ENCODE results near the gene REXO4.

Gene REXO4

GRCh38 chr9:133375724-133376654 is 41.8 kb downstream of the REXO4 start, which contains the start of the genes STKLD1 and SURF4:
TSS of gene STKLD1 (plus strand) at chr9:133376366. CDS start at chr9:133376474, 108 bp downstream.
TSS of gene SURF4 (minus strand) at chr9:133376060. CDS start at chr9:133375969, 91 bp downstream.
- peak; percentile 82 for ATAC-seq
- DNase-seq (ENCODE audit: low spot score in 2 of 2) = peak; percentile 96 to 98

GRCh38 chr9:133375116-133375723 is 42.6 kb downstream of the REXO4 start:
- Mint-ChIP-seq H3K36me3 (peaks cover 52% of the 10 kb centered on the region), H3K4me3 (peak overlapping the region; percentile 89), H3K9me3 (no peaks in the 10 kb centered on the region), H3K27ac (peak overlapping the region; percentile 98), H3K4me1 (peaks cover 32% of the 10 kb centered on the region)
- DNase-seq (ENCODE audit: low spot score in 2 of 2) (peak; percentile 31 to 78), ATAC-seq (no peak)

More at GRCh38 chr9:133375724-133376654, 41.8 kb downstream of the REXO4 start, which contains the start of the genes STKLD1 and SURF4:
- H3K27ac Mint-ChIP-seq = peak within 1 kb of the TSS; percentile 98
- H3K9me3 Mint-ChIP-seq = no peaks in the 10 kb centered on the region
- H3K36me3 Mint-ChIP-seq = peaks cover 44% of the 10 kb centered on the region
- H3K4me3 Mint-ChIP-seq = peak within 1 kb of the TSS; percentile 89
- H3K4me1 Mint-ChIP-seq = peaks cover 24% of the 10 kb centered on the region

- DNase-seq (ENCODE audit: low spot score in 2 of 2) (no peak), ATAC-seq (peak; percentile 44)
- H3K36me3 Mint-ChIP-seq = peaks cover 58% of the 10 kb centered on the region
- peak overlapping the region; percentile 98 for H3K27ac Mint-ChIP-seq
- H3K4me1 Mint-ChIP-seq = peaks cover 38% of the 10 kb centered on the region
- H3K9me3 Mint-ChIP-seq = no peaks in the 10 kb centered on the region
- peak overlapping the region; percentile 89 for H3K4me3 Mint-ChIP-seq
Observed at GRCh38 chr9:133374612-133375115, 43.1 kb downstream of the REXO4 start.

- Mint-ChIP-seq H3K27ac (peak overlapping the region; percentile 98), H3K9me3 (no peaks in the 10 kb centered on the region), H3K4me3 (peak overlapping the region; percentile 89), H3K4me1 (peaks cover 60% of the 10 kb centered on the region), H3K36me3 (peaks cover 83% of the 10 kb centered on the region)
- no peak for ATAC-seq
- peak in 1 of 2 donors; percentile 67 for DNase-seq (ENCODE audit: low spot score in 2 of 2)
Observed at GRCh38 chr9:133372144-133372543, 45.7 kb downstream of the REXO4 start.

- Mint-ChIP-seq H3K27ac (peak overlapping the region; percentile 98), H3K9me3 (no peaks in the 10 kb centered on the region), H3K36me3 (peaks cover 92% of the 10 kb centered on the region), H3K4me1 (peaks cover 69% of the 10 kb centered on the region), H3K4me3 (peak overlapping the region; percentile 89)
- ATAC-seq (peak; percentile 73), DNase-seq (ENCODE audit: low spot score in 2 of 2) (peak; percentile 46 to 86)
Observed at GRCh38 chr9:133371261-133371711, 46.5 kb downstream of the REXO4 start.

- Mint-ChIP-seq H3K36me3 (peaks cover 98% of the 10 kb centered on the region), H3K4me1 (peaks cover 69% of the 10 kb centered on the region), H3K27ac (peak overlapping the region; percentile 98), H3K9me3 (no peaks in the 10 kb centered on the region), H3K4me3 (peak overlapping the region; percentile 89)
- peak in 1 of 2 donors; percentile 76 for DNase-seq (ENCODE audit: low spot score in 2 of 2)
- peak; percentile 53 for ATAC-seq
Observed at GRCh38 chr9:133370685-133371084, 47.1 kb downstream of the REXO4 start.

- H3K4me3 Mint-ChIP-seq = peak overlapping the region; percentile 89
- peak in 1 of 2 donors; percentile 85 for DNase-seq (ENCODE audit: low spot score in 2 of 2)
- H3K9me3 Mint-ChIP-seq = no peaks in the 10 kb centered on the region
- peak; percentile 79 for ATAC-seq
- H3K27ac Mint-ChIP-seq = peak overlapping the region; percentile 98
- H3K4me1 Mint-ChIP-seq = peaks cover 73% of the 10 kb centered on the region
- H3K36me3 Mint-ChIP-seq = peaks cover 100% of the 10 kb centered on the region
Observed at GRCh38 chr9:133369933-133370332, 47.9 kb downstream of the REXO4 start.

GRCh38 chr9:133369422-133369821 is 48.4 kb downstream of the REXO4 start:
- DNase-seq (ENCODE audit: low spot score in 2 of 2) = no peak
- ATAC-seq = no peak
- Mint-ChIP-seq H3K36me3 (peaks cover 100% of the 10 kb centered on the region), H3K9me3 (no peaks in the 10 kb centered on the region), H3K4me1 (peaks cover 75% of the 10 kb centered on the region), H3K27ac (peak overlapping the region; percentile 98), H3K4me3 (peak overlapping the region; percentile 89)

GRCh38 chr9:133368249-133368881 is 49.4 kb downstream of the REXO4 start:
- DNase-seq (ENCODE audit: low spot score in 2 of 2) = no peak
- no peaks in the 10 kb centered on the region for H3K9me3 Mint-ChIP-seq
- peak overlapping the region; percentile 89 for H3K4me3 Mint-ChIP-seq
- peaks cover 100% of the 10 kb centered on the region for H3K36me3 Mint-ChIP-seq
- H3K4me1 Mint-ChIP-seq = peaks cover 84% of the 10 kb centered on the region
- H3K27ac Mint-ChIP-seq = peak overlapping the region; percentile 98
- ATAC-seq = no peak

- Mint-ChIP-seq H3K4me3 (no peak overlapping the region), H3K9me3 (no peaks in the 10 kb centered on the region), H3K27ac (peak overlapping the region; percentile 8), H3K36me3 (peaks cover 100% of the 10 kb centered on the region), H3K4me1 (peaks cover 84% of the 10 kb centered on the region)
- DNase-seq (ENCODE audit: low spot score in 2 of 2) (no peak), ATAC-seq (no peak)
Observed at GRCh38 chr9:133367778-133368177, 50.0 kb downstream of the REXO4 start.

- no peak for ATAC-seq
- Mint-ChIP-seq H3K4me1 (peaks cover 83% of the 10 kb centered on the region), H3K27ac (peak overlapping the region; percentile 8), H3K36me3 (peaks cover 100% of the 10 kb centered on the region), H3K4me3 (peak overlapping the region; percentile 14), H3K9me3 (no peaks in the 10 kb centered on the region)
- DNase-seq (ENCODE audit: low spot score in 2 of 2) = no peak
Observed at GRCh38 chr9:133367221-133367620, 50.6 kb downstream of the REXO4 start.

GRCh38 chr9:133366435-133366834 is 51.4 kb downstream of the REXO4 start:
- no peaks in the 10 kb centered on the region for H3K9me3 Mint-ChIP-seq
- peaks cover 100% of the 10 kb centered on the region for H3K36me3 Mint-ChIP-seq
- no peak overlapping the region for H3K4me3 Mint-ChIP-seq
- peaks cover 83% of the 10 kb centered on the region for H3K4me1 Mint-ChIP-seq
- no peak overlapping the region for H3K27ac Mint-ChIP-seq
- ATAC-seq = no peak
- DNase-seq (ENCODE audit: low spot score in 2 of 2) = no peak

- ATAC-seq (no peak), DNase-seq (ENCODE audit: low spot score in 2 of 2) (no peak)
- Mint-ChIP-seq H3K9me3 (no peaks in the 10 kb centered on the region), H3K27ac (peak overlapping the region; percentile 89), H3K36me3 (peaks cover 100% of the 10 kb centered on the region), H3K4me1 (peaks cover 85% of the 10 kb centered on the region), H3K4me3 (no peak overlapping the region)
Observed at GRCh38 chr9:133362359-133363044, 55.3 kb downstream of the REXO4 start.

- H3K4me1 Mint-ChIP-seq = peaks cover 84% of the 10 kb centered on the region
- no peaks in the 10 kb centered on the region for H3K9me3 Mint-ChIP-seq
- H3K27ac Mint-ChIP-seq = peak overlapping the region; percentile 89
- no peak overlapping the region for H3K4me3 Mint-ChIP-seq
- H3K36me3 Mint-ChIP-seq = peaks cover 100% of the 10 kb centered on the region
- no peak for DNase-seq (ENCODE audit: low spot score in 2 of 2)
- no peak for ATAC-seq
Observed at GRCh38 chr9:133361507-133362092, 56.2 kb downstream of the REXO4 start.

Data from stimulated activated effector memory CD8-positive, alpha-beta T cell treated with anti-CD3 and anti-CD28 coated beads, Interleukin-12 subunit alpha, Interleukin-12 subunit beta, amount 100 ng/mL, for 72 hours (primary cell).